ENCODE data around the gene CHCHD10.

DNA sequence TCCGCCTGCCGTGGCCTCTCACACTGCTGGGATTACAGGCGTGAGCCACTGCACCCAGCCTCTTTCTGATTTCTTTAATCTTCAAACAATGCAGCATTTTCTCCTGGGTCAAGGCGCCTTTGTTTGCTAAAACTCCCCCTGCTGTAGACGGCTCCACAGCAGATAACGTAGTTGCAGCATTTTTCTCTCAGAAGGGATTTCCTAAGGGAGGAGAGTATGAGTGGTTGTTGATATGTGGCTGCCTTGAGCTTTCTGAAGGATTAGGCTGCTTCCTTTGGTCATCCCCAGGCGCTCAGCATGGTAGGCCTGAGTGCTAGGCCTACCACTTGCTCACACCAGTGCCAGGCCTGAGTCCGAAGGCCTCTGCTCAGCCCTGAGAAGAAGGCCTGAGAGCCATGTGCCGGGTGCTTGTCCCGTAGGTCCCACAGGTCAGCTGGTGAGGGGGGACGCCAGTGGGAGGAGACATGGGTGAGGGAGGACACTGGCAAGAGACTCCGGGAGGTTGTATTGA is 37.1 kb upstream of the CHCHD10 start:
- TF ChIP-seq, protein P1, sequence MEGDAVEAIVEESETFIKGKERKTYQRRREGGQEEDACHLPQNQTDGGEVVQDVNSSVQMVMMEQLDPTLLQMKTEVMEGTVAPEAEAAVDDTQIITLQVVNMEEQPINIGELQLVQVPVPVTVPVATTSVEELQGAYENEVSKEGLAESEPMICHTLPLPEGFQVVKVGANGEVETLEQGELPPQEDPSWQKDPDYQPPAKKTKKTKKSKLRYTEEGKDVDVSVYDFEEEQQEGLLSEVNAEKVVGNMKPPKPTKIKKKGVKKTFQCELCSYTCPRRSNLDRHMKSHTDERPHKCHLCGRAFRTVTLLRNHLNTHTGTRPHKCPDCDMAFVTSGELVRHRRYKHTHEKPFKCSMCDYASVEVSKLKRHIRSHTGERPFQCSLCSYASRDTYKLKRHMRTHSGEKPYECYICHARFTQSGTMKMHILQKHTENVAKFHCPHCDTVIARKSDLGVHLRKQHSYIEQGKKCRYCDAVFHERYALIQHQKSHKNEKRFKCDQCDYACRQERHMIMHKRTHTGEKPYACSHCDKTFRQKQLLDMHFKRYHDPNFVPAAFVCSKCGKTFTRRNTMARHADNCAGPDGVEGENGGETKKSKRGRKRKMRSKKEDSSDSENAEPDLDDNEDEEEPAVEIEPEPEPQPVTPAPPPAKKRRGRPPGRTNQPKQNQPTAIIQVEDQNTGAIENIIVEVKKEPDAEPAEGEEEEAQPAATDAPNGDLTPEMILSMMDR (conservative IDR thresholded peaks at IDR 0.05; ENCODE audit: low read depth, low read length), result no peak
- TF ChIP-seq EZH2 (IDR thresholded peaks at IDR 0.05; ENCODE audit: borderline replicate concordance, low read depth, low read length, poor library complexity, severe bottlenecking), result no peak
